HEK293T (cell line): Measurements from ENCODE around the gene MAGIX.

ENCODE experiments used
- BHLHE40 ChIP-seq: fragments of 450-650 bp; IDR thresholded peaks from 2 replicates; pipeline ENCODE4 v1.6.1; 2016; ENCODE audit warnings: mild to moderate bottlenecking, moderate library complexity, borderline replicate concordance
- ELF4 ChIP-seq: fragments of 450-650 bp; IDR thresholded peaks from 2 replicates; pipeline ENCODE4 v1.6.1; 2017; ENCODE audit warnings: antibody characterized with exemption
- FOXA1 ChIP-seq: fragments of 450-650 bp; IDR thresholded peaks from 2 replicates; pipeline ENCODE4 v1.6.1; 2016; ENCODE audit warnings: mild to moderate bottlenecking
- HDGF ChIP-seq: fragments of 450-650 bp; IDR thresholded peaks from 2 replicates; pipeline ENCODE4 v1.6.1; 2017; ENCODE audit warnings: antibody characterized with exemption, borderline replicate concordance
- NFRKB ChIP-seq: fragments of 450-650 bp; IDR thresholded peaks from 2 replicates; pipeline ENCODE4 v1.6.1; 2016; ENCODE audit warnings: mild to moderate bottlenecking, moderate library complexity
- PKNOX1 ChIP-seq: fragments of 450-650 bp; IDR thresholded peaks from 2 replicates; pipeline ENCODE4 v1.6.1; 2016
- SP1 ChIP-seq: fragments of 450-650 bp; IDR thresholded peaks from 2 replicates; pipeline ENCODE4 v1.6.1; 2017
- SUZ12 ChIP-seq: fragments of 450-650 bp; IDR thresholded peaks from 2 replicates; pipeline ENCODE4 v1.6.1; 2016; ENCODE audit warnings: mild to moderate bottlenecking
- ZNF384 ChIP-seq: fragments of 450-650 bp; IDR thresholded peaks from 2 replicates; pipeline ENCODE4 v1.6.1; 2016

GRCh38 chrX:49204709-49205108, 42.2 kb downstream of the MAGIX start:
- TF ChIP-seq FOXA1 (no peak), HDGF (no peak), SP1 (no peak), ZNF384 (no peak), SUZ12 (no peak), BHLHE40 (no peak), ELF4 (no peak), NFRKB (no peak), PKNOX1 (no peak)
